IgD-negative memory B cell (primary cell): ENCODE data around the gene ZCCHC8. TPM values are rescaled to one million over a fixed set of nuclear protein-coding genes. Genes with fewer than 3 reads are reported as not detected.
A peak's percentile ranks its signal among the peaks of the same experiment; 100 is the strongest.
"Not testable (repeated sequence)": the region's sequence is repeated elsewhere in the genome, so short reads cannot be mapped to it uniquely, and the experiment has no call there.

Experiments
- H3K27ac Mint-ChIP-seq, 3 donors: one replicate each; pipeline ENCODE4 v1.8.0; 2020 to 2022; ENCODE audit warnings: mild to moderate bottlenecking in 3 of 3, mixed read lengths in 3 of 3, moderate library complexity in 1 of 3
- H3K27me3 Mint-ChIP-seq: one replicate; pipeline ENCODE4 v1.8.0; 2021; ENCODE audit warnings: mixed read lengths
- H3K36me3 Mint-ChIP-seq: one replicate; pipeline ENCODE4 v1.8.0; 2020; ENCODE audit warnings: mild to moderate bottlenecking, mixed read lengths
- H3K4me1 Mint-ChIP-seq, 3 donors: one replicate each; pipeline ENCODE4 v1.8.0; 2020 to 2022; ENCODE audit warnings: mixed read lengths in 3 of 3, mild to moderate bottlenecking in 1 of 3
- H3K4me3 Mint-ChIP-seq, 4 donors: one replicate each; pipeline ENCODE4 v1.8.0; 2020 to 2022; ENCODE audit warnings: mild to moderate bottlenecking in 4 of 4, mixed read lengths in 4 of 4, moderate library complexity in 3 of 4
- H3K9me3 Mint-ChIP-seq, 3 donors: one replicate each; pipeline ENCODE4 v1.8.0; 2020 to 2021; ENCODE audit warnings: mixed read lengths in 3 of 3, mild to moderate bottlenecking in 1 of 3
- polyA plus RNA-seq: library from polyadenylated mRNA; unstranded; fragments of 300-500 nt; fragmentation: Illumina TruSeq; gene quantifications from one replicate; pipeline ENCODE4 v1.2.3, GENCODE V29; 2021

The ZCCHC8 gene
- polyA plus RNA-seq, 1 donor from 2014 or later: 13.6 TPM

GRCh38 chr12:122447825-122448224 lies 52.9 kb downstream of the ZCCHC8 start:
- not testable (repeated sequence) for H3K4me3 Mint-ChIP-seq, H3K27ac Mint-ChIP-seq, H3K4me1 Mint-ChIP-seq, H3K36me3 Mint-ChIP-seq, H3K9me3 Mint-ChIP-seq, H3K27me3 Mint-ChIP-seq

- peak overlapping the region in 1 of 3 donors; percentile 53 for H3K27ac Mint-ChIP-seq
- H3K9me3 Mint-ChIP-seq, H3K27me3 Mint-ChIP-seq, H3K4me3 Mint-ChIP-seq, H3K4me1 Mint-ChIP-seq, H3K36me3 Mint-ChIP-seq: not testable (repeated sequence)
Measured at GRCh38 chr12:122446390-122446789, 54.3 kb downstream of the ZCCHC8 start.

- H3K27ac Mint-ChIP-seq: not testable (repeated sequence)
Measured at GRCh38 chr12:122444071-122444470, 56.7 kb downstream of the ZCCHC8 start.

GRCh38 chr12:122438822-122439221 lies 61.9 kb downstream of the ZCCHC8 start:
- H3K36me3 Mint-ChIP-seq, H3K9me3 Mint-ChIP-seq, H3K4me1 Mint-ChIP-seq, H3K4me3 Mint-ChIP-seq, H3K27me3 Mint-ChIP-seq: not testable (repeated sequence)
- H3K27ac Mint-ChIP-seq: peak overlapping the region in 1 of 3 donors; percentile 15

More at GRCh38 chr12:122444071-122444470, 56.7 kb downstream of the ZCCHC8 start:
- not testable (repeated sequence) for H3K4me1 Mint-ChIP-seq, H3K27me3 Mint-ChIP-seq, H3K9me3 Mint-ChIP-seq, H3K36me3 Mint-ChIP-seq, H3K4me3 Mint-ChIP-seq

- H3K27me3 Mint-ChIP-seq: no peaks in the 10 kb centered on the region
Measured at GRCh38 chr12:122437656-122438121, 63.0 kb downstream of the ZCCHC8 start.

GRCh38 chr12:122435186-122435585 lies 65.5 kb downstream of the ZCCHC8 start:
- peaks cover 0 to 3% (median 0%) of the 10 kb centered on the region in 3 donors for H3K4me1 Mint-ChIP-seq
- H3K27ac Mint-ChIP-seq: no peak overlapping the region
- no peaks in the 10 kb centered on the region for H3K36me3 Mint-ChIP-seq
- H3K4me3 Mint-ChIP-seq: no peak overlapping the region
- no peaks in the 10 kb centered on the region for H3K27me3 Mint-ChIP-seq
- no peaks in the 10 kb centered on the region for H3K9me3 Mint-ChIP-seq

More at GRCh38 chr12:122437656-122438121, 63.0 kb downstream of the ZCCHC8 start:
- Mint-ChIP-seq H3K36me3 (no peaks in the 10 kb centered on the region), H3K9me3 (no peaks in the 10 kb centered on the region), H3K4me3 (no peak overlapping the region), H3K27ac (no peak overlapping the region), H3K4me1 (peaks cover 0 to 3% (median 0%) of the 10 kb centered on the region in 3 donors)

- H3K4me1 Mint-ChIP-seq, H3K4me3 Mint-ChIP-seq, H3K36me3 Mint-ChIP-seq, H3K9me3 Mint-ChIP-seq, H3K27ac Mint-ChIP-seq, H3K27me3 Mint-ChIP-seq: not testable (repeated sequence)
Measured at GRCh38 chr12:122429043-122429442, 71.7 kb downstream of the ZCCHC8 start.

- Mint-ChIP-seq H3K4me3 (no peak overlapping the region), H3K27ac (no peak overlapping the region), H3K4me1 (peaks cover 6 to 14% (median 12%) of the 10 kb centered on the region in 3 donors), H3K36me3 (no peaks in the 10 kb centered on the region), H3K27me3 (no peaks in the 10 kb centered on the region), H3K9me3 (no peaks in the 10 kb centered on the region)
Measured at GRCh38 chr12:122427403-122427802, 73.3 kb downstream of the ZCCHC8 start.

GRCh38 chr12:122423258-122424165 lies 77.2 kb downstream of the ZCCHC8 start:
- Mint-ChIP-seq H3K27me3 (no peaks in the 10 kb centered on the region), H3K4me3 (peak overlapping the region; percentile 84 to 95 (median 94)), H3K27ac (peak overlapping the region; percentile 5 to 85 (median 63)), H3K4me1 (peaks cover 16 to 30% (median 29%) of the 10 kb centered on the region in 3 donors), H3K36me3 (no peaks in the 10 kb centered on the region), H3K9me3 (no peaks in the 10 kb centered on the region)

- Mint-ChIP-seq H3K36me3 (no peaks in the 10 kb centered on the region), H3K4me3 (peak overlapping the region; percentile 84 to 95 (median 94)), H3K27me3 (no peaks in the 10 kb centered on the region), H3K27ac (peak overlapping the region in 2 of 3 donors; percentile 46 to 63), H3K4me1 (peaks cover 21 to 35% (median 34%) of the 10 kb centered on the region in 3 donors), H3K9me3 (peaks cover 0 to 1% (median 0%) of the 10 kb centered on the region in 3 donors)
Measured at GRCh38 chr12:122422730-122423257, 77.9 kb downstream of the ZCCHC8 start.

- Mint-ChIP-seq H3K4me3 (peak within 1 kb of the TSS; percentile 91 to 98 (median 97)), H3K27ac (peak within 1 kb of the TSS; percentile 87 to 92 (median 91)), H3K4me1 (peaks cover 23 to 36% (median 35%) of the 10 kb centered on the region in 3 donors), H3K27me3 (no peaks in the 10 kb centered on the region), H3K9me3 (peaks cover 0 to 1% (median 0%) of the 10 kb centered on the region in 3 donors), H3K36me3 (no peaks in the 10 kb centered on the region)
Measured at GRCh38 chr12:122421821-122422729, 78.7 kb downstream of the ZCCHC8 start, which contains the start of gene CLIP1. Gene CLIP1, minus strand, starts transcription at chr12:122422669. Its CDS starts 42,217 bp downstream, at chr12:122380452.

Other genes starting within 250 kb of the ZCCHC8 start
- 27.6 TPM for gene VPS33A, start 234.4 kb downstream of the ZCCHC8 start, polyA plus RNA-seq
- 26.8 TPM for gene CLIP1, start 78.3 kb downstream of the ZCCHC8 start, polyA plus RNA-seq
- gene RSRC2, start 26.0 kb upstream of the ZCCHC8 start, polyA plus RNA-seq: 61.0 TPM
- gene KNTC1, start 26.3 kb upstream of the ZCCHC8 start, polyA plus RNA-seq: 5.2 TPM
- not detected for gene HCAR2, start 202.4 kb upstream of the ZCCHC8 start, polyA plus RNA-seq
- not detected for gene HCAR3, start 215.9 kb upstream of the ZCCHC8 start, polyA plus RNA-seq
- gene HCAR1, start 229.9 kb upstream of the ZCCHC8 start, polyA plus RNA-seq: not detected